WTC11 (cell line): ENCODE results near the gene APBB1. TPM values are rescaled to one million over a fixed set of nuclear protein-coding genes. Genes with fewer than 3 reads are reported as not detected.

ENCODE experiments used
- ATAC-seq: fragments of 200-7000 bp; cut with Tn5 transposase; 2 replicates; pipeline ENCODE4 v1.10.0; 2021; ENCODE audit warnings: mild to moderate bottlenecking, moderate library complexity
- CTCF ChIA-PET: fragments of 300-600 bp; sonication (Branson Sonifier 250); formaldehyde crosslinking; loops from one replicate; lab custom pipeline; 2021; ENCODE audit warnings: antibody characterized with exemption; lab: Charles Lee
- POLR2A ChIA-PET: fragments of 350-600 bp; sonication (Branson Sonifier 250); formaldehyde crosslinking; loops from one replicate; lab custom pipeline; 2021; ENCODE audit warnings: antibody characterized with exemption; lab: Charles Lee
- DNase-seq: peaks from one replicate; pipeline ENCODE4 v3.0.0; 2021; ENCODE audit warnings: low spot score
- H3K27ac Mint-ChIP-seq: 2 replicates; pipeline ENCODE4 v1.8.0; 2021; ENCODE audit warnings: mixed read lengths
- H3K27me3 Mint-ChIP-seq: 2 replicates; pipeline ENCODE4 v1.8.0; 2021; ENCODE audit warnings: low read depth, mild to moderate bottlenecking, moderate library complexity, mixed read lengths
- H3K36me3 Mint-ChIP-seq: 2 replicates; pipeline ENCODE4 v1.8.0; 2021; ENCODE audit warnings: mixed read lengths
- H3K4me1 Mint-ChIP-seq: 2 replicates; pipeline ENCODE4 v1.8.0; 2022; ENCODE audit warnings: mixed read lengths
- H3K4me3 Mint-ChIP-seq: 2 replicates; pipeline ENCODE4 v1.8.0; 2021; ENCODE audit warnings: mild to moderate bottlenecking, moderate library complexity, mixed read lengths
- H3K9me3 Mint-ChIP-seq: 2 replicates; pipeline ENCODE4 v1.8.0; 2021; ENCODE audit warnings: mixed read lengths
- ATF1 ChIP-seq: sonication (generic); formaldehyde crosslinking; IDR thresholded peaks from 2 replicates; pipeline ENCODE4 v1.8.1; 2023; ENCODE audit warnings: mild to moderate bottlenecking, moderate library complexity, missing genetic modification reagents
- E2F5 ChIP-seq: sonication (generic); formaldehyde crosslinking; IDR thresholded peaks from 2 replicates; pipeline ENCODE4 v1.8.1; 2022; ENCODE audit warnings: mild to moderate bottlenecking, moderate library complexity, missing genetic modification reagents
- FOXJ3 ChIP-seq: sonication (generic); formaldehyde crosslinking; IDR thresholded peaks from 2 replicates; pipeline ENCODE4 v1.9.0; 2021; ENCODE audit warnings: missing genetic modification reagents, mild to moderate bottlenecking, borderline replicate concordance
- FOXP4 ChIP-seq: sonication (generic); formaldehyde crosslinking; IDR thresholded peaks from 2 replicates; pipeline ENCODE4 v1.8.0; 2022; ENCODE audit warnings: mild to moderate bottlenecking, missing genetic modification reagents
- GABPB1 ChIP-seq: sonication (generic); formaldehyde crosslinking; IDR thresholded peaks from 2 replicates; pipeline ENCODE4 v1.8.1; 2023; ENCODE audit warnings: mild to moderate bottlenecking, missing genetic modification reagents
- HMGXB4 ChIP-seq: sonication (generic); formaldehyde crosslinking; IDR thresholded peaks from 2 replicates; pipeline ENCODE4 v1.8.1; 2023; ENCODE audit warnings: mild to moderate bottlenecking, moderate library complexity, missing genetic modification reagents
- JUN ChIP-seq: sonication (generic); formaldehyde crosslinking; IDR thresholded peaks from 2 replicates; pipeline ENCODE4 v1.8.0; 2023; ENCODE audit warnings: mild to moderate bottlenecking, missing genetic modification reagents
- KAT7 ChIP-seq: sonication (generic); formaldehyde crosslinking; IDR thresholded peaks from 2 replicates; pipeline ENCODE4 v1.8.1; 2023; ENCODE audit warnings: missing genetic modification reagents, mild to moderate bottlenecking, borderline replicate concordance
- MXD4 ChIP-seq: fragments of 250-450 bp; sonication (Bioruptor Pico); IDR thresholded peaks from 2 replicates; pipeline ENCODE4 v1.8.0; 2021; ENCODE audit warnings: mild to moderate bottlenecking, moderate library complexity, borderline replicate concordance
- MYBL2 ChIP-seq: sonication (generic); formaldehyde crosslinking; IDR thresholded peaks from 2 replicates; pipeline ENCODE4 v1.8.1; 2023; ENCODE audit warnings: mild to moderate bottlenecking, moderate library complexity, missing genetic modification reagents
- NFYB ChIP-seq: sonication (generic); formaldehyde crosslinking; conservative IDR thresholded peaks from 2 replicates; pipeline ENCODE4 v1.8.0; 2022; ENCODE audit warnings: low read depth, missing genetic modification reagents
- PREB ChIP-seq: sonication (generic); formaldehyde crosslinking; IDR thresholded peaks from 2 replicates; pipeline ENCODE4 v1.8.1; 2022; ENCODE audit warnings: mild to moderate bottlenecking, missing genetic modification reagents, moderate library complexity, borderline replicate concordance
- RORB ChIP-seq: fragments of 250-450 bp; sonication (Bioruptor Pico); IDR thresholded peaks from 2 replicates; pipeline ENCODE4 v1.9.0; 2021; ENCODE audit warnings: mild to moderate bottlenecking
- SMAD3 ChIP-seq: sonication (generic); formaldehyde crosslinking; IDR thresholded peaks from 2 replicates; pipeline ENCODE4 v1.8.0; 2022; ENCODE audit warnings: missing genetic modification reagents, mild to moderate bottlenecking, borderline replicate concordance
- TEAD1 ChIP-seq: sonication (generic); formaldehyde crosslinking; IDR thresholded peaks from 2 replicates; pipeline ENCODE4 v1.8.0; 2022; ENCODE audit warnings: mild to moderate bottlenecking, missing genetic modification reagents
- TEAD4 ChIP-seq: sonication (generic); formaldehyde crosslinking; IDR thresholded peaks from 2 replicates; pipeline ENCODE4 v1.8.0; 2022; ENCODE audit warnings: mild to moderate bottlenecking, missing genetic modification reagents
- ZNF281 ChIP-seq: sonication (generic); formaldehyde crosslinking; IDR thresholded peaks from 2 replicates; pipeline ENCODE4 v1.8.0; 2023; ENCODE audit warnings: mild to moderate bottlenecking, missing genetic modification reagents
- total RNA-seq: library from RNA; stranded (reverse); gene quantifications from 3 replicates; pipeline ENCODE4 v1.2.3, GENCODE V29; 2021
- TF ChIP-seq, protein P1 (sequence below): fragments of 250-450 bp; sonication (Bioruptor Pico); IDR thresholded peaks from 2 replicates; pipeline ENCODE4 v1.9.0; 2021; ENCODE audit warnings: moderate library complexity, mild to moderate bottlenecking, inconsistent platforms, borderline replicate concordance
- TF ChIP-seq, protein P2 (sequence below): sonication (generic); formaldehyde crosslinking; IDR thresholded peaks from 2 replicates; pipeline ENCODE4 v1.8.0; 2022; ENCODE audit warnings: mild to moderate bottlenecking, missing genetic modification reagents
- TF ChIP-seq, protein P3 (sequence below): sonication (generic); formaldehyde crosslinking; conservative IDR thresholded peaks from 2 replicates; pipeline ENCODE4 v1.8.1; 2022; ENCODE audit warnings: mild to moderate bottlenecking, missing genetic modification reagents

Gene APBB1
- total RNA-seq, 1 experiment from 2014 or later: 32.1 TPM

DNA sequence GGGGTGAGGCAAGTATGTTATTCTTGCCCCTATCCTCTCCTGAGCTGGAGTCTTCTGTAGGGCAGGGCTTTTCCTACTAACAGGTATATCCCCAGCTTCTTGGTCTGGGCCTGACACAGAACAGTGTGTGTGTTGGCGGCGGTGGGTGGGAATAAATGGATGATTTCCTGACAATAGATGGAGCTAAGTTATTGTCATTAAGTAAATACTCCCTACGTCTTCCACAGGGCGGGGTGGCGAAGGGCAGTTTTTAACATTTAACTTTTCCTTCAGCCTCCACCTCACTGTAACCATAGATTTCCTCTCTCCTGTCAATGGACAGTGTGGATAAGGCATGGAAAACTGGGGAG, 40.3 kb downstream of the APBB1 start:
- peaks cover 15% of the 10 kb centered on the region for H3K4me1 Mint-ChIP-seq
- CTCF ChIA-PET: interaction anchor here (0.6 to 8.6 kb wide), 77 partner anchors 9 to 434 kb away, joined by 3 to 342 read pairs (median 6); partner anchors contain the start of genes APBB1, ARFIP2, CAVIN3 and DCHS1
- no peak overlapping the region for H3K27ac Mint-ChIP-seq
- H3K4me3 Mint-ChIP-seq: no peak overlapping the region
- TF ChIP-seq HMGXB4 (CRISPR knock-in tag): no peak
- no peak for TF ChIP-seq KAT7 (CRISPR knock-in tag)
- TF ChIP-seq TEAD1: no peak
- no peak for TF ChIP-seq FOXP4 (CRISPR knock-in tag)
- no peak for TF ChIP-seq FOXJ3 (CRISPR knock-in tag)
- TF ChIP-seq, protein P1, sequence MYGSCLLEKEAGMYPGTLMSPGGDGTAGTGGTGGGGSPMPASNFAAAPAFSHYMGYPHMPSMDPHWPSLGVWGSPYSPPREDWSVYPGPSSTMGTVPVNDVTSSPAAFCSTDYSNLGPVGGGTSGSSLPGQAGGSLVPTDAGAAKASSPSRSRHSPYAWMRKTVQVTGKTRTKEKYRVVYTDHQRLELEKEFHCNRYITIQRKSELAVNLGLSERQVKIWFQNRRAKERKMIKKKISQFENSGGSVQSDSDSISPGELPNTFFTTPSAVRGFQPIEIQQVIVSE (CRISPR knock-in tag): no peak
- TF ChIP-seq, protein P2, sequence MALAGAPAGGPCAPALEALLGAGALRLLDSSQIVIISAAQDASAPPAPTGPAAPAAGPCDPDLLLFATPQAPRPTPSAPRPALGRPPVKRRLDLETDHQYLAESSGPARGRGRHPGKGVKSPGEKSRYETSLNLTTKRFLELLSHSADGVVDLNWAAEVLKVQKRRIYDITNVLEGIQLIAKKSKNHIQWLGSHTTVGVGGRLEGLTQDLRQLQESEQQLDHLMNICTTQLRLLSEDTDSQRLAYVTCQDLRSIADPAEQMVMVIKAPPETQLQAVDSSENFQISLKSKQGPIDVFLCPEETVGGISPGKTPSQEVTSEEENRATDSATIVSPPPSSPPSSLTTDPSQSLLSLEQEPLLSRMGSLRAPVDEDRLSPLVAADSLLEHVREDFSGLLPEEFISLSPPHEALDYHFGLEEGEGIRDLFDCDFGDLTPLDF (CRISPR knock-in tag): no peak
- no peak for TF ChIP-seq ZNF281 (CRISPR knock-in tag)
- no peak for TF ChIP-seq JUN
- TF ChIP-seq MXD4 (CRISPR knock-in tag): no peak
- no peak for TF ChIP-seq MYBL2 (CRISPR knock-in tag)
- no peak for TF ChIP-seq TEAD4 (CRISPR knock-in tag)
- TF ChIP-seq E2F5 (CRISPR knock-in tag): no peak
- no peak for TF ChIP-seq PREB
- TF ChIP-seq ATF1 (CRISPR knock-in tag): no peak
- TF ChIP-seq SMAD3 (CRISPR knock-in tag): no peak
- TF ChIP-seq GABPB1 (CRISPR knock-in tag): no peak
- no peak for TF ChIP-seq NFYB (CRISPR knock-in tag)
- TF ChIP-seq RORB (CRISPR knock-in tag): no peak
- TF ChIP-seq, protein P3, sequence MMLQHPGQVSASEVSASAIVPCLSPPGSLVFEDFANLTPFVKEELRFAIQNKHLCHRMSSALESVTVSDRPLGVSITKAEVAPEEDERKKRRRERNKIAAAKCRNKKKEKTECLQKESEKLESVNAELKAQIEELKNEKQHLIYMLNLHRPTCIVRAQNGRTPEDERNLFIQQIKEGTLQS (CRISPR knock-in tag): no peak
- TF ChIP-seq, all 79 proteins: peak for 0
- ATAC-seq (no peak), DNase-seq (no peak)
- POLR2A ChIA-PET: interaction anchor here (1.0 to 2.2 kb wide), 5 partner anchors 11 to 103 kb away, joined by 3 to 7 read pairs (median 5); partner anchors contain the start of genes ARFIP2, SMPD1 and TIMM10B
- no peaks in the 10 kb centered on the region for H3K9me3 Mint-ChIP-seq
- no peaks in the 10 kb centered on the region for H3K27me3 Mint-ChIP-seq
- H3K36me3 Mint-ChIP-seq: no peaks in the 10 kb centered on the region
